Caco-2 (cell line): ENCODE measurements around the gene ACOT11. TPM values are rescaled to one million over a fixed set of nuclear protein-coding genes. Genes with fewer than 3 reads are reported as not detected.

Experiments
- BruUV-seq: library from RNA; stranded (reverse); fragments of 400-500 nt; replicated peaks from 2 replicates; lab custom pipeline; 2021; lab: Mats Ljungman, UMichigan
- CTCF ChIA-PET: fragments of 300-600 bp; sonication (Branson Sonifier 250); formaldehyde crosslinking; loops from one replicate; lab custom pipeline; 2022; ENCODE audit warnings: antibody characterized with exemption; lab: Charles Lee
- POLR2A ChIA-PET: fragments of 300-600 bp; sonication (Branson Sonifier 250); formaldehyde crosslinking; loops from one replicate; lab custom pipeline; 2022; ENCODE audit warnings: antibody characterized with exemption; lab: Charles Lee
- DNase-seq, 2 experiments: peaks; one replicate each; pipeline versions ENCODE4 v3.0.0 to v3.0.0-alpha.2; 2020 to 2022
- H3K27me3 ChIP-seq: replicated peaks from 2 replicates; pipeline ENCODE4 v1.6.0; 2011; ENCODE audit warnings: low read length; ENCODE audit not compliant: control insufficient read depth, insufficient read depth
- H3K36me3 ChIP-seq: 2 replicates; pipeline ENCODE4 v1.5.1; 2011; ENCODE audit warnings: low read length; ENCODE audit not compliant: control insufficient read depth, insufficient read depth
- H3K4me1 ChIP-seq: fragments of 250-450 bp; sonication (Bioruptor Pico); 2 replicates; pipeline ENCODE4 v1.5.1; 2020; ENCODE audit warnings: mild to moderate bottlenecking
- H3K4me3 ChIP-seq: 2 replicates; pipeline ENCODE4 v1.5.1; 2011; ENCODE audit warnings: low read depth, mild to moderate bottlenecking, control low read depth, low read length
- H3K9me3 ChIP-seq: fragments of 250-450 bp; sonication (Bioruptor Pico); 2 replicates; pipeline ENCODE4 v1.5.1; 2020; ENCODE audit warnings: mild to moderate bottlenecking, moderate library complexity
- H3K27ac Mint-ChIP-seq: one replicate; pipeline ENCODE4 v1.8.0; 2022; ENCODE audit warnings: mixed read lengths; ENCODE audit not compliant: unreplicated experiment
- H3K27me3 Mint-ChIP-seq: one replicate; pipeline ENCODE4 v1.8.0; 2022; ENCODE audit warnings: mixed read lengths; ENCODE audit not compliant: insufficient read depth, unreplicated experiment
- H3K36me3 Mint-ChIP-seq: one replicate; pipeline ENCODE4 v1.8.0; 2022; ENCODE audit warnings: mild to moderate bottlenecking, mixed read lengths; ENCODE audit not compliant: insufficient read depth, unreplicated experiment
- H3K4me1 Mint-ChIP-seq: one replicate; pipeline ENCODE4 v1.8.0; 2022; ENCODE audit warnings: low read depth, mixed read lengths; ENCODE audit not compliant: unreplicated experiment
- H3K4me3 Mint-ChIP-seq: one replicate; pipeline ENCODE4 v1.8.0; 2022; ENCODE audit warnings: mild to moderate bottlenecking, moderate library complexity, mixed read lengths; ENCODE audit not compliant: unreplicated experiment
- H3K9me3 Mint-ChIP-seq: one replicate; pipeline ENCODE4 v1.8.0; 2022; ENCODE audit warnings: mixed read lengths; ENCODE audit not compliant: unreplicated experiment
- CTCF ChIP-seq, 2 experiments: fragments of 200-600 bp in 1 of 2; IDR thresholded peaks; 1 replicate in 1 of 2; 2 replicates in 1 of 2; pipeline versions ENCODE4 v1.5.1 to v1.8.0; 2011 to 2022; ENCODE audit warnings: antibody characterized with exemption in 1 of 2, control low read depth in 1 of 2, inconsistent platforms in 1 of 2, low read depth in 1 of 2, low read length in 1 of 2, mild to moderate bottlenecking in 1 of 2, moderate library complexity in 1 of 2; ENCODE audit not compliant: insufficient read depth in 1 of 2, severe bottlenecking in 1 of 2, unreplicated experiment in 1 of 2
- intact Hi-C: fragments of 100-400 bp; cut with micrococcal nuclease; formaldehyde crosslinking; loops from one replicate; pipeline ENCODE4 v1.10.0; 2022; ENCODE audit not compliant: unreplicated experiment
- total RNA-seq: library from RNA; stranded (reverse); gene quantifications from 2 replicates; pipeline ENCODE4 v1.2.3, GENCODE V29; 2022

Gene ACOT11
- total RNA-seq, 1 experiment from 2014 or later = 4.1 TPM

- no peaks in the 10 kb centered on the region for H3K36me3 ChIP-seq
- no peak overlapping the region for H3K4me3 ChIP-seq
- BruUV-seq = no TSS peak
- peaks cover 3% of the 10 kb centered on the region; the same call in 1 of the 2 replicates for H3K4me1 ChIP-seq
- H3K27me3 ChIP-seq = no peaks in the 10 kb centered on the region
- no peaks in the 10 kb centered on the region for H3K9me3 ChIP-seq
- H3K9me3 Mint-ChIP-seq = no peaks in the 10 kb centered on the region
- no peaks in the 10 kb centered on the region for H3K27me3 Mint-ChIP-seq
- H3K4me3 Mint-ChIP-seq = no peak overlapping the region
- no peaks in the 10 kb centered on the region for H3K36me3 Mint-ChIP-seq
- DNase-seq = no peak
- H3K4me1 Mint-ChIP-seq = peaks cover 10% of the 10 kb centered on the region
- no peak overlapping the region for H3K27ac Mint-ChIP-seq
- TF ChIP-seq CTCF (IDR thresholded peaks at IDR 0.05; ENCODE audit: insufficient read depth in 1 of 2, low read depth in 1 of 2, low read length in 1 of 2, severe bottlenecking in 1 of 2, unreplicated experiment in 1 of 2) = no peak
- intact Hi-C loops = no loop called here
- ChIA-PET CTCF (no interaction called here), POLR2A (no interaction called here)
Observed at GRCh38 chr1:54502342-54502741, 45.7 kb upstream of the ACOT11 start.

GRCh38 chr1:54506594-54506993 lies 41.4 kb upstream of the ACOT11 start:
- ChIA-PET CTCF (no interaction called here), POLR2A (no interaction called here)
- no TSS peak for BruUV-seq
- no peak for TF ChIP-seq CTCF (IDR thresholded peaks at IDR 0.05; ENCODE audit: insufficient read depth in 1 of 2, low read depth in 1 of 2, low read length in 1 of 2, severe bottlenecking in 1 of 2, unreplicated experiment in 1 of 2)
- intact Hi-C loops = no loop called here
- Mint-ChIP-seq H3K27ac (no peak overlapping the region), H3K4me1 (peaks cover 5% of the 10 kb centered on the region), H3K27me3 (no peaks in the 10 kb centered on the region), H3K9me3 (no peaks in the 10 kb centered on the region), H3K4me3 (no peak overlapping the region), H3K36me3 (no peaks in the 10 kb centered on the region)
- no peaks in the 10 kb centered on the region for H3K9me3 ChIP-seq
- H3K4me3 ChIP-seq = no peak overlapping the region
- no peaks in the 10 kb centered on the region for H3K36me3 ChIP-seq
- no peak for DNase-seq
- H3K27me3 ChIP-seq = no peaks in the 10 kb centered on the region
- no peaks in the 10 kb centered on the region for H3K4me1 ChIP-seq

GRCh38 chr1:54507033-54507870 lies 40.8 kb upstream of the ACOT11 start:
- Histone ChIP-seq H3K27me3 (no peaks in the 10 kb centered on the region), H3K4me1 (no peaks in the 10 kb centered on the region), H3K9me3 (no peaks in the 10 kb centered on the region), H3K4me3 (no peak overlapping the region), H3K36me3 (no peaks in the 10 kb centered on the region)
- H3K27ac Mint-ChIP-seq = no peak overlapping the region
- H3K4me1 Mint-ChIP-seq = peaks cover 5% of the 10 kb centered on the region
- intact Hi-C loops = no loop called here
- CTCF ChIA-PET = no interaction called here
- TF ChIP-seq CTCF (IDR thresholded peaks at IDR 0.05; ENCODE audit: insufficient read depth in 1 of 2, low read depth in 1 of 2, low read length in 1 of 2, severe bottlenecking in 1 of 2, unreplicated experiment in 1 of 2) = no peak
- POLR2A ChIA-PET = no interaction called here
- no TSS peak for BruUV-seq
- DNase-seq = no peak
- no peaks in the 10 kb centered on the region for H3K36me3 Mint-ChIP-seq
- no peaks in the 10 kb centered on the region for H3K9me3 Mint-ChIP-seq
- no peaks in the 10 kb centered on the region for H3K27me3 Mint-ChIP-seq
- H3K4me3 Mint-ChIP-seq = no peak overlapping the region
